Measurements from ENCODE around the gene CFAP46.

GRCh38 chr10:132813001-132813401 lies 129.4 kb downstream of the CFAP46 start:
- TF ChIP-seq CTCF (conservative IDR thresholded peaks at IDR 0.05; ENCODE audit: low read length) (no peak), EZH2phosphoT487 (IDR thresholded peaks at IDR 0.05; ENCODE audit: borderline replicate concordance, low read depth, low read length) (no peak)
